Activated T-cell treated with anti-CD3 and anti-CD28 coated beads for 48 hours (primary cell): ENCODE data around the gene KCNQ1.
A peak's percentile ranks its signal among the peaks of the same experiment; 100 is the strongest.

ENCODE experiments used
- DNase-seq: peaks from one replicate; pipeline ENCODE4 v3.0.0-alpha.2; 2020; ENCODE audit warnings: low read depth

Gene KCNQ1

GRCh38 chr11:2442589-2442988 is 2.2 kb upstream of the KCNQ1 start:
- no peak for DNase-seq

DNA sequence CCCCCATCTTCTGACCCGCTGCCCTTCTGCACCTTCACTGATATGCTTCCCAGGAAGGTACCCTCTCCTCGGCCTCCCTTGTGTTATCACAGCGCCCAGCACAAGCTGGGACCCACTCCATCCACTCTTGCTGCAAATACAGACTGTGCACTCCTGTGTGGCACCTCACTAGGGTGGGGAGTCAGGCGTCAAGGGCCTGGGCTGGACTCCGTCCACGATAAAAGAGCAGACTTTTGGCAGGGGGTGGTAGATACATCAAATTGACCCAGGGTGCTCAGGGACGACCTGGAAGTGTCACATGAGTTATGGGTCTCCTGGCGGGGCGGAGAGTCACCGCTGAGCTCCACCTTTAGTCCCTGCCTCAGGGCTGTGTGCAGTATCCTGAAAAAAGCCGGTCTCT is 1.4 kb upstream of the KCNQ1 start:
- DNase-seq: no peak

DNA sequence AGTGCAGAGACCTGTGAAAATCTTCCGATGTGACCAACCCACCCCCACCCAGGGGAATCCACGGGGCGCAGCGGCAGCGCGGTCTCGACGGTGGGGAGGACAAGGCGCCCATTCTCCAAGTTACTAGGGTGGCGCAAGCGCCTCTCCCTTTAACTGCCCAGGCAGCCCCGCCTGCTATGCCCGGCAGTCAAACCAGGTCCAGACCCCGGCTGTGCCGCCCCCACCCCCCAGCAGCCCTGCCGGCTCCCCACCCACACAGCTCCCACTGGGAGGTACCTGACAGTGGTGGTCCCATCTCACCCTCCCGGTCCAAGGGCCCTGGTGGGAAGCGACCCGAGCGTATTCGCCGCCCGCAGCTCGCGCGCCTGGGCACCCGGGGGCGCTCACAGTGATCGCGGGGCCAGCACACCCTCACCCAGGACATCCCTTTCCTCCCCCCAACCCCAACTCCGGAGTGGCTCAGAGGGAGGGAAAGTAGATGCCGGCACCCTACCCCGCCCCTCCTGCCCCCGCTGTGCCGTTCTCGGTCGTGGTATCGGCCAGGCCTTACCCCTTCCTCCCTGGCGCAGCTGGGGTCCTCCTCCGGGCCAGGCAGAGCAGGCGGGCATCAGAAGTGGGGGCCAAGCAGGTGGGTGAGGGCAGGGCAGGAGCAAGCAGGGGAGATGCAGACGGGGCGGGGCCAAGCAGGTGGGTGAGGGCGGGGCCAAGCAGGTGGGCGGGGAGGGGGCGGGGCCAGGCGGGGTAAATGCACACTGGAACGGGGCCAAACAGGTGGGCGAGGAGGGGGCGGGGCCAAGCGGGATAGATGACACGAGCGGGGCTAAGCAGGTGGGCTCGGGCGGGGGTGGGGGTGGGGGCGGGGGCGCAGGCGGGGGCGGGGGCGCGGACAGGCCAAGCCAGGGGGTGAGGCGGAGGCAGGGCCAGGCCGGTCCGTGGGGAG is 657 bp upstream of the KCNQ1 start, which contains the start of gene TRPM5:
TSS of gene TRPM5 (minus strand) at position 634 of the 940 bp plus-strand sequence. CDS start 21,478 bp downstream, outside the sequence.
- peak; percentile 64 for DNase-seq

GRCh38 chr11:2445746-2446551 is 1.1 kb downstream of the KCNQ1 start:
- DNase-seq: no peak

DNA sequence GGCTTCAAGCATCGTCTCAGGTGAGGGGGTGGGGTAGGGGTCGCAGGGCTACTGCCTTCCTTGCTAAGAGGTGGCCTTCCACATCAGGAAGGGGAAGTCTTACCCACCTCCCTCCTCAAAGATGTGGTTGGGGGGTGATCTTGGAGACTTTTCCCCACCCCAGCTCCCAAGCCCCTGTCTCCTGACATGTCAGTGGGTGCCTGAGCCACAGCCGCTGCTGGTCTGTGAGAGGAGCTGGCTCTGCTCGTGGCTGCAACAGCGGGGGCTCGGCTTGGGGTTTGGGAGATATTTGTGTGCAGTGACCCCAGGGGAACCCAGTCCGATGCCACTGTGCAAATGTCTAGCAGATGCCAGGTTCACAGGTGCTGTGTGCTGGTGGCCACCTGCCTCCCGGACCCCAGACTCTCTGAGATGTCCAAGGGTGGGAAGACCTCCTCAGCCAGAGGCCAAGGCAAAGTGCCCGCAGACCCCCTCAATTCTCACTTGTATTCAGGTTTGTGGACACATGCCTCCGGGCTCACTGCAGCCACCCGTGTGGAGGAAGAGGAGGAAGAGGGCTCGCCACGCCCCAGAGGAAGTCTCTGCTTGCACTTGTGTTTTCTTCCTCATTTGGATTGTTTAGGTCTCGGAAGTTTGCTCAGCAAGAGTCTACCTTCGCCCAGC is 1.9 kb downstream of the KCNQ1 start:
- DNase-seq: no peak

DNA sequence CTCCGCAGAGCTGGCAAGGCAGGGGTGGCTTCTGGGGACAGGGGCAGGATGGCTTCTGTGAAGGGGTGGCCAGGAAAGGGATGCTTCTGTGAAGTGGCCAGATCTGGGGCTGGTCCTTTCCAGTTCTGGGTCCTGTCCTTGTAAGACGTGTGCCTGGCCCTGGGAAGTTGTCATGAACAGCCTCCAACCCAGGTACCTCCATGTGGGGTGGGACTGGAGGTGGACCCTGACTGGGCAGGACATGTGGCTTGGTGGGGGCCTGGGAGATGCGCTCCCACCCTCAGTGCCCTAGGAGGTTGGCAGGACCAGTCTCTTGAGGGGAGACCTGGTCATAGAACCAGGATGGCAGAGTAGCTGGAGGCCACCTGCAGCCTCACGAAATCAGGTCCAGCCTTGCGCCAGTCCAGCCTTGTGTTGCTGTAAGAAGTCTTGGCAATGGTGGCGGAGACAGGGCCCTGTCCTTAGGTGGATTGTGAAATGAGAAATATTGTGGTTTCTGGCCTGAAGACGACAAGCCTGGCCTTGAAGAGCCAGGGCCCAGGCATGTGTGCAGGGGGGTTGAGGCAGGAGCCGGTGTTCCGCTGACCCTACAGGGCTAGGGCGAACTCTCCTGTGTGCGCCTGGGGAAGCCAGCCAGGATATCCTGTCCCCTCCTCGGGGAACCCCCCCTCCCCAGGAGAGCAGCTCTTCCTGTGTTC is 2.6 kb downstream of the KCNQ1 start:
- DNase-seq: no peak

GRCh38 chr11:2447951-2448650 is 3.3 kb downstream of the KCNQ1 start:
- no peak for DNase-seq

GRCh38 chr11:2448661-2449547 is 4.1 kb downstream of the KCNQ1 start:
- no peak for DNase-seq

DNA sequence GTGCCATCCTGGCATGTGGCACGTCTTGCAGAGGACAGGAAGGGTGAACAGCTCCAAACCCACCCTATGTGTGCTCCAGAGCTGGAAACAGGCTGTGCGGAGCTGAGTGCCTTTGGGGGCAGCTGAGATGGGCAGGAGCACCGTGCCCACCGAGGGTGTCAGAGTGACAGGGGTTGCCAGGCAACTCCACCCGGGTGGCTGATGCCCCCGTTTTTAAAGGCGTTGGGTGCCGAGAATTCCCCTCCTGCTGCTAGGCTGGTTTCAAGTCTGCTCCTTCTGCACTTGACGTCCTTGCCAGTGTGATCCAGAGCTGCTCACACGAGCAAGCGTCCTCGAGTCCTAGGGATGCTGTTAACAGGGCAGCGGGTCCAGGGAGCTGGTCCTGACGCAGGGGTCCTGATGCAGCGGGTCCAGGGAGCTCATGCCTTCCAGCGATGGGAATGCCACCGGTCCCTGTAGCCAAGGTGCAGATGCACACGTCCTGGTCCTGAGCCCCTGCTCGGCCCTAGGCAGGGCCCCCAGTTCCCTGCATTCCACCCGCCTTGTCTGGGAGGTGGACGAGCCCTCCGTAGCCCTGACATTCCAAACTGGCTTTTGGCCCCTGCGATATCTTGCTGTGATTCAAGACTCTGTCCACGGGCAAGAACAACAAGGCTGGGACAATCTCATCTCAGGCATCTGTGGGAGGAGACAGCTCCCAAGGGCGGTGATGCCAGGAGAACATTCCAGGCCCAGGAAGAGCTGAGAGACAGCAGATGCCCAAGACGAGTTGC is 4.9 kb downstream of the KCNQ1 start:
- no peak for DNase-seq

DNA sequence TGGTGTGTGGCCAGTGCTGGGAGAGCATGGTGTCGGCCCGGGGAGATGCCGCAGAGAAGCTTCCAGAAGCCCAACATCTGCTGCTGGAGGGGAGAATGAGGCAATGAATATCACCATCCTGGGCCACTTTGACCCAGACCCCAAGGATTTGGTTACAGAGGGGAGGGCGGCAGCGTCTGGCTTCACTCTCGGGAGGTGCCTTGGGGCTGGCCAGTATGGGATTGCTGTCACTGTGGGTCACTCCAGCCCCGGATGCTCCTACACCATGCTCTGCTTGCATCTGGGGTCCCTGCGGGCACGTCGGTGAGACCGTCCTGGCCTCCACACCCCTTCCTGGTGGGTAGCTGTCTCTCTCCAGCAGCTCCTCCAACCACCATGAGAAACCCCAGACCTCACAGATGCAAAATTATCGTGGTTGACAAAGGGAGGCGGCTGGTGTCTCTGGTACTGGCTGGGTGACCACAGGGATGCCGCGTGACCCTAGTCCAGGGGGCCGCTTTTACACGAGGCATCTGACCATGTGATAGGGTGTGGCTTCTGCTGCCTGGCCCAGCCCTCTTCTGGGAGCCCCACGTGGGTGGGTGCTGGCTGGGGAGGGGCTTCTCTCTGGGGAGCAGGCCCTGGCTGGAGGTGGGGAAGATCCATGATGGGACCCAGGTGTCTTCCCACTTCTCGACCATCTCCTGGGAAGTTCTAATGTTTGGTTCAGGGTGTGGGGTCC is 5.7 kb downstream of the KCNQ1 start:
- DNase-seq: no peak

DNA sequence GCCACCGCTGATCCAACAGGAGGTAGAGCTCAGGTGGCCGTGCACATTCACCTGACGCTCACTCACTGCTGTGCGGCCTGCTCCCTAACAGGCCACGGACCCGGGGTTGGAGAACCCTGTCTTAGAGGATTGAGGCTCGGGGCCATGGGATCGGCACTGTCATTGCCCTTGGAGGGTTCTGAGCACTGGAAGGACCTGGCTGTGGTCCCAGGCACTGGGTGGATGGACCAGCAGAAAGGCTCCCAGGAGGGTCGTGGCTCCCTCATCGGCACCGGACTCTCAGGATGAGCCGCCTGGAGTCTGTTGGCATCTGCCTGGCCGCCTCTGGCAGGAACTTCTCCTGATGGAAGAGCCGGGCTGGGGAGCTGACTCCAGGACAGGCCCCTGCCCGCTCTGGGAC is 6.5 kb downstream of the KCNQ1 start:
- no peak for DNase-seq

DNA sequence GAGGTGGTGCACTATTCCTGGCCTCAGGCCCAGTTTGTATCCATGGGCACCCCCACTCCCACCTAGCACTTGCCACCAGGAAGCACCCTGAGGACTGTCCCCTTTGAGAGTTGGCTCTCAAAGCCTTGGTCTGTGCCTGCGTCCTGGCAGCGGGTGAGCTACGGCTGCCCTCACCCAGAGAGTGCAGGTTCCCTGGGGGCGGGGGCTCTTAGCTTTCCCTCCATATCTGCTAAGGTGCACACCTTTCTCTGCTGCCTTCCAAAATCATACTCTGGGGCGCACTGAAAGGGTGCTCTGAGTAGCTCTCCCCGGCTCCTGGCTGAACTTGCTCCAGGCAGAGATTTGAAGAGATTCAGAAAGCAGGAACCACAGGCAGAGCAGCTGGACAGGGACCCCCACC is 7.1 kb downstream of the KCNQ1 start:
- DNase-seq: no peak

DNA sequence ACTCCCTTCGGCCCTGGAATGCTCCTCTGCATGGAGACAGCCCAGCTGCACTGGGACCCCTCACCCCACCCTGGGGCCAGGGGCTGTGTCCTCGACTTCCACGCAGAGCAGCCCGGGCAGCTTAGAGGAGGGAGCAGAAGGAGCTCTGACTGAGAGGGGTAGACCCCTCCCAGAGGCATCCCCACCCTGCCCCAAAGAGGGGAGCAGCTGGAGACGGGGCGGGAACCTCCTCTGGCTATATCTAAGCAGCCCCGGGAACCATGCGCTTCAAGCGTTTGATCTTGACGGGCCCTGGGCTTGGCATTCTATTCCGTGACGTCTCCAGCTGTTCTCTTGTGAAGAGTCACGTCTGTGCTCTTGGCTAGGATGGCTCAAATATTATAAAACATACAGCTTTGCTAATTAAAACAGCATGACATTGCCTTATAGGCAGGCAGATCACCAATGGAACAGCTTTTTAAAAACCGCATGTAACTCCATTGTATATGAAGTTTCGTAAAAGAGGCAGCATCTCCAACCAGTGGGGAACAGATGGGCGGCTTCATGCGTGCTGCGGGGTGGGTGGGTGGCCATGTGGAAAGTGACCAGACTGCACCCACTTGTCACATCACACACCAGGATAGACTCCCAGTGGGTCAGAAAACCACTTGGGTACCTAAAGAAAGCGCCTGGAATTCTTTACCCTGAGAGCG is 7.7 kb downstream of the KCNQ1 start:
- DNase-seq: no peak

DNA sequence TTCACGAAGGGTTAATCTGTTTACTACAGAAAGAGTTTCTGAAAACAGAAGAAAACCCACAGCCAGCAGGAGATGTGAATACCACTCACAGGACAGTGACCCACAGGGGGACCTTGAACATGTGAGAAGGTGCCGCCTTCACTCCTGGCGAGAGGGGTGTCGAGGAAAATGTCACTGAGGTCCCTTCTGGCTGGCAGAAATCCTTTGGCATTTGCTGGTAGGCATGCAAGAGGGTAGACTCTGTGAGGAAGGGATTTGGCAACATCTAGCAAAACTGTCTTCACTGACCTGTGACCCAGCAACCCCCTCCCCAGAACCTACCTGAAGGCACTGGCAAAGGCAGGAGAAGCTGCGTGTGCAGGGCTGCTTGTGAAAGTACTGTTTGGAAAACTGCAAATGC is 8.6 kb downstream of the KCNQ1 start:
- DNase-seq: no peak

- no peak for DNase-seq
Observed at GRCh38 chr11:2458321-2458720, 13.5 kb downstream of the KCNQ1 start.

- DNase-seq: no peak
Observed at GRCh38 chr11:2459016-2459725, 14.4 kb downstream of the KCNQ1 start.

DNA sequence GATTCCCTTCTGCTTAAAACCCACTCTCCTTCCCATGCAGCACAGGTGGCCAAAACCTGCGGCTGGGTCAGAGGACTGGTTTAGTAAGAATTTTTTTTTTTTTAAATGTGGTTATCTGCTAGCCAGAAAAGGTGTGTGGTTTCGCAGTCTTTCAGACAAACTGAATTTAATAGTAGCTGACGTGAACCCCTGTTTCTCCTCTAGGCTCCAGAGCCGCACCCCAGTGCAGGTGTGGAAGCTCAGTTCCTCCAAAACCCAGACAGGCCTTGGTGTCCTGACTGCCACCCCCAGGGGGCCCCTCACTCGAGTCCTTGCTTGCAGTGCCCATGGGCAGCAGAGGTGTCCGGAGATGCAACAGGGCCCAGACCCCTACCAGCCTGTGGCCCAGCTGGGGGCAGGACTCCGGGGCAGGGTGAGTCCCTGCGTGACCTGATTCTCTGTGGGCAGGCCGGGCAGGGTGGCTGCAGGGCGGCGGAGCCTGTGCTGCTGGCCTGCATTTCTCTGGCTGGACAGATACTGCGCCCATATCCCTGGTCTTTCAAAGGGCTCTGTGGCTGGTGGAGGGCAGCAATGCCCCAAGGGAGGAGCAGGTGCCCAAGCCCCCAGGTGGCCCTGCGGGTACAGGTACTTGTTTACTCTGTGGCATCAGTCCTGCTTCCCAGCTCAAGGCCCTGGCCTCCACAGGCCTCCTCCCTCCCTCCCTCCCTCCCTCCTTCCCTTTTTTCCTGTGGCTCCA is 15.2 kb downstream of the KCNQ1 start:
- no peak for DNase-seq
